Measurements from ENCODE around the gene EFCC1.

Gene EFCC1

GRCh38 chr3:129016356-129016719, 15.2 kb downstream of the EFCC1 start:
- no peak for FAIRE-seq

DNA sequence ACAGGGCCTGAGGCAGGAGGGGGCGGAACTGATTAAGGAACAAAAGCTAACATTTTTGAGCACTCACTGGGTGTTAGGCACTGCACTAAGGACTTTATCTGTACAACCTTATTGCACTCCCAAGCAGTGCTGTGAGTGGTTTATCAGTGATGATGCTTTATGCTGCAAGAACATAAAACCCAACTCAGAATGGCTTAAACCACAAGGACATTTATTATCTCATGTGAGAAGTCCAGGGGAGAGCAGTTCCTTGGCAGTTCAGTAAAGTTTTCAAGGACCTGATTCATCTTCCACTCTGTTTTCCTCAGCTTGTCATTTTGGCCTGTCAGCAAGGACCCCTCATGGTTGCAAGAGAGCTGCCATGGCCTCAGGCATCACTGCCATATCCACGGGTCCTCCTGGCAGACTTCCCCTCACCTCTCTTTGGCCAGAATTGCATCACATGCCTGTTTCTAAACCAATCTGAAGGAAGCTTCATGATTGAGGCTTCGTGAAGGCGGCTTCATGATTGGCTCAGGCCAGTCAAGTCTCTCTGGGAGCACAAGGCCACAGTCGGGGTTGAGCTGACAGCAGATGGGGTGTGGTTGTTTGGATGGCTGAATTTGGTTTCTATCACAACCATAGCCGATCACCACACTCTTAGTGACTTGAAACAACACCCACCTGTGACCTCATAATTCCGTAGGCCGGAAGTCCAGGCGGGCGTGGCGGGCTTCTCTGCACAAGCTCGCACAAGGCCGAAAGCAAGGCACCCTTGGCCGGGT, 15.8 kb downstream of the EFCC1 start:
- no peak for FAIRE-seq

DNA sequence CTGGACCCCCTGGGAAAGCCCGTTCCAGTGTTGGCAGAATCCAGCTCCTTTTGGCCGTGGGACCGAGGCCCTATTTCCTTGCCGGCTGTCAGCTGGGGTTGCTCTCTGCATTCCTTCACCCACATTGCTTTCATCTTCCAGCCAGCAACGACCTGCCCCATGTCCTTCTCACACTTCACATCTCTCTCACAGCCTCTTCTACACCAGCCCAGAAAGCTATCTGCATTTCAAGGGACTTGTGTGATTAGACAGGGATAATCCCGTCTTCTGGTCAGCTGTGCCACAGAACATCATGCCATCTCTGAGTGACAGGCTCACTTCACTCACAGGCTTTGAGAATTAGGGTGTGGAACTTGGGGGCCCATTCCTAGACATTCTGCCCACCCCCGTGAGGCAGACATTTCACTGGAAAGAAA, 16.4 kb downstream of the EFCC1 start:
- no peak for FAIRE-seq

DNA sequence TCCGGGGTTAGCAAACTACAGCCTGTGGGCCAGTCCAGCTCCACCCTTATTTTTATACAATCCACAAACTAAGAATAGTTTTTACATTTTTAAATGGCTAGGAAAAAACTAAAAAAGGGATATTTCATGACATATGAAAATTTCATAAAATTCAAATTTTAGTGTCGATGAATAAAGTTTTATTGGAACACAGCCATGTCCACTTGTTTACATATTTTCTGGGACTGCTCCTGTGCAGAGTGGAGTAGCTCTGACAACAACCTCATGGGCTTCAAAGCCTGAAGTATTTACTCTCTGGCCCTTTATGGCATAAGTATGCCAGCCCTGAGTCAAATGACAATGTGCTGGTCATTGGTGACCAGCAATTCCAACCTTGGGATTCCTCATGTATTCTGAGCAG, 17.2 kb downstream of the EFCC1 start:
- no peak for FAIRE-seq

- FAIRE-seq, result no peak
Measured at GRCh38 chr3:129018751-129019150, 17.6 kb downstream of the EFCC1 start.

DNA sequence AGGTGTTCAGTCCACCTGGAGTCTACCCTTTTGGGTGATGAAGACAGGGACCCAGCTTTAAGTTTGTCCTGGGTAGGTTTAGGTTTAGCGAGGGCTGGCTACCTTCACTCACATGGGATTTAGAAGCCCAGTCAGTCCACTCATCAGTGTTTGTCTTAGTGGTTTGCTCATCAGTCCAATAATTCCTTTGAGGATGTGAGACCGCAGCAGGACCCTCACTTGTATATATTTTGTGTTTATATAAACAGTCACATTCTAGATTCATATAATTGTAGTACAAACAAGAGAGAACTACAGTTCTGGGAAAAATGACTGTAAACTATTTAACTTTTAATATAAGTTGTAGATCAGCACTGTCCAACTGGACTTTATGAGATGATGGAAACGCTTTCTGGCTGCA, 18.2 kb downstream of the EFCC1 start:
- no peak for FAIRE-seq

DNA sequence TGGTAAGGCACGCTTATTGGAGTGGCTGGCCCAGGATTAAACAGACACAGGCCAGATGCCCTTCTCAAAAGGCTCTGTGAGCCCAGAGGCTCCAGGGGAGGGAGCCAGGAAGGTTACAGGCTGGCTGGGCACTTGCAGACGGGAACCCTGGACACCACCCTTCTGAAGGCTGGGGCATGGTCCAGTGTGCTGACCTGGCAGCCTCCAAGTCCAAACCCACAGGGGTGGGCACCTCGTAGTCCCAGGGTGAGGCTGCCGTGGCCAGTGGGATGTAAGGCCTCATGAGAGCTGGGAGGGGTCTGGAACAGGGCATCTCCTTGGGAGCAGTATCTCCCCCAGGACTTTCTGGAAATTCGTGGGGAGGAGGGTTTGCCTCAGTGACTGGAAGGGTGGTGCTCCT, 19.6 kb downstream of the EFCC1 start:
- no peak for FAIRE-seq

GRCh38 chr3:129021140-129021551, 20.0 kb downstream of the EFCC1 start:
- FAIRE-seq, result no peak

DNA sequence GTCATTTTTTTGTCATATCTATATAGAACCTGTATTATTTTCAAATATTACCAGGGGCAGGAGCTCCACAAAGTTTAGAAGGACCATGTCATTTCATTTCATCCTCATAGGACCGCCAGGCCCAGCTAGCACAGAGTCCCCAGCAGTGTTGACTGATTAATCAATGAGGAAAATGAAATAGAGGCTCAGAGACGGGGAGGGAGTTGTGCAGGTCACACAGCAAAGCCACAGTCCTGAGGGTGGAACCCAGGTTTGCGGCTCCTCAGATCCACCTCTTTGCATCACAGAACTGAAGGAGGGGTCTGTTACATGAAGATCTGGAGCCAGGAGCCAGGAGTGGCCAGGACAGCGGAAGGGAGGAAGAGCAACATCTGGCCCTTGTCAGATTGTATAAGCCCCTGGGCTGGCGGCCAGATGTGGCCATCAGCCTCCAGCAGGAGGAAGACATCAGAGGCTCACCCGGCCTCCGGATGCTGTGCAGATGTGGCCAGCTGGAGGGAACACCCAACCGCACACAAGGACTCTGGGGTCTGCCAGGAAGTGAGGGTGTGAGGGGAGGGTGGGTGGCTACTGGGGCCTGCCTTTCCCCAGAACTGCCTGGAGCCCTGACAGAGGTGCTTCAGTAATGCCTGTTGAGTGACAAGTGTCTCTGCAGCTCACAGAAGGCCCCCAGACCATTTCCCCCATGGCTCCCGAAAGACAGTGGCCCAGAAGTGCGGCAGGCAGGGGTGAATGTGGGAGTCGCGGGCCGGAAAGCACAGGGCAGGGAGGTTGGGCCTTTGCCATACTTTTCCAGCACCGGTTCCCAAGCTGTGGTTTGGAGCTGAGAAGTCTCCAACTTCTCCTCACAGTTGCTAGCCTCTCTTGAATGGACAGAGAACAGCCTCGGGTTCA, 21.3 kb downstream of the EFCC1 start:
- FAIRE-seq, result no peak

DNA sequence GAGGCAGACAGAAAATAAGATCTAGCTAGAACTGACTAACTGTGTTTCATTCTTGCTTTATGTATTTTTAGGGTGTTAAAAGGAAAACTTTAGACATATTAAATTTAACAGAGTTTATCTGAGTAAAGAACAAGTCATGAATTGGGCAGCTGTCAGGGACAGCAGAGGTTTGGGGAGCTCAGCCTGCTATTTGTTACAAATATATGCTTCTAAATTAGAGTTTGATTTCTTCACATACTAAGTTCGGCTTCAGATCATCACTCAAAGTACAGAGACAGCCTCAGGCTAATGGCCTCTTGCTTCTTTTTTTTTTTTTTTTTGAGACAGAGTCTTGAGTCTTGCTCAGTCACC, 21.9 kb downstream of the EFCC1 start:
- FAIRE-seq, result no peak

GRCh38 chr3:129023909-129024308, 22.8 kb downstream of the EFCC1 start:
- no peak for FAIRE-seq

DNA sequence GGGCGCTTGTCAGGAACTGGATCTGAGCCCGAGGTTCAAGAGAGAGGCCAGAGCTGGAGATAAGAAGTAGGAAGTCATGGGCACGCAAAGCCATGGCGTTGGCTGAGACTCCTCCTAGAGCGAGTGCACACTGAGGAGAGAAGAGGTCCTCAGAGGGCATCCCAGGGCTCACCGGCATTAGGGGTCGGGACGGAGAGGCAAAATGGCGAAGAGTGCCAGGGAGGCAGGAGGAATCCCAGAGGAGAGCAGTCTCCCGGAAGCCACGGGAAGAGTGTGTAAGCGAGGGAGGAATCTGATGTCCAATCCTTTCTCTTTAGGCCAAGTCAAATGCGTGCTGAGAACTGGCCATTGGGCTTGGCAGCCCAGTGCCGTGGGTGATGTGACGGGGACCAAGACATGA, 24.0 kb downstream of the EFCC1 start:
- no peak for FAIRE-seq

DNA sequence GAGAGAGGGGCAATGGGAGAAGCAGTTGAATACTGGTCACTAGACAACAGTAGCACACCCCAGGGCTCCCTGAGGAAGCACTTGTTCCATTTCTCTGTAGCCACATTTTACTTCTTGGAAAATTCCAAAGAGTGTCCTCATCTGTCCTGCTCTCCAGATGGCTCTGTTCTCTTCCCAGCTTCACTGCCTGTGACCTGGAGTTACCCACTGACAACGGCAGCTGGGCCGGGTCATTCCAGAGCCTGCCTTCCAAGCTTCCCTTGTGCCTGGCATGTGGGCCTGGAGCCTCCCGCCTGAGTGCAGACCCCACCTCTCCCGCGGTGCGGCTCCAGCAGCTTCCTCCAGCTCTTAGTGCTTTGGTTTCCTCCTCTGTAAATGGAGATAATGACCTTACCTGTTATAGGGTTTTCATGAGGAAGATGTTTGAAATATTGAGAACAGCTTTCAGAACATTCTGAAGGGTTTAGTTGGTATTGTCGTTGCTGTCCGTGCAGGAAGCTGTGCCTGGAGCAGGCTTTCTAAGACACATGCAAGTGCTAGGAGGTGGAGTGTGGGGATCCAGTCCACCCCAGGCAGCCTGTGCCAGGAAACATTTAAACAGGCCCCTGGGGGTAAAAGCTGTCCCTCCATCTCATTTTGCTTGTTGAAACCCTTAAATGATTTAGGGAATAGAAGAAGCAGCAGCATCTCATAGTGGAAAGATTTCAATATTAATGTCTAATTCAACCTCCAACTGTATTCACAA, 24.8 kb downstream of the EFCC1 start:
- no peak for FAIRE-seq

DNA sequence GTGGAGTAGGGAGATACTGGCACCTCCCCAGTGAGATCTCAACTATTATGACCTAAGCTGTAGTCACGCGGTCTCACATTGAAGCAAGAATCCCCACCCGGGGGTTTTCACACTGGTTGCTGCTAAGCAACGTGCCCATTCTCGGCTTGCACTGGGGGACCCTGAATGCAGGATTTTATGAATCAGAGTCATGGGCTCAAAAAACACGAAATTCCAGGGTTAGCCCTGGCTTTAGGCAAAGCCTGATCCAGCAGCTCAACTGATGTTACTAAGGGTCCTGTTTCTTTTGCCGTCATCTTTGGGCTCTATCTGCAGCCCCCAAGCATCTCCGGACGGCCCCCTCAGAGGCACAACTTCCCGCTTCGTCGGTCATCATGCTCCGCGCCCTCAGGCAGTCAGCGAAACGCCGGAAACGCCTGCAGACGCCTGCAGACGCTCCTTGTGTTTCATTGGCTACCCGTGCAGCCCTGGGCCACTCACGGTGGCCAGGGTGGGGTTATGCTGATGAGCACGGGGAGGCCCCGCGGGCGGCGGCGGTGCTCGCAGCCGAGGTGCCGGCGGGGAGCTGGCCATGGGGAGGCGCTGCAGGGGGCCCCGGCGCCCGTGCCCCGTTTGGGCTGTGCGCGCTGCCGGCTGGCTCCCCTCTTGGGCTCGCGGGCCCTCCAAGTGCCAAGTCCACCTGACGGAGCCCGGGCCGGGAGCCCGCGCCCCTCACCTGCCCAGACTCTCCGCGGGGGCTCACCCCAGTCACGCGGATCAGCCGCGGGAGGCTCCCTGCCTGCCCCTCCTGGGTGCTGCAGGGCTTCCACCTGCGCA, 25.8 kb downstream of the EFCC1 start:
- FAIRE-seq, result no peak

DNA sequence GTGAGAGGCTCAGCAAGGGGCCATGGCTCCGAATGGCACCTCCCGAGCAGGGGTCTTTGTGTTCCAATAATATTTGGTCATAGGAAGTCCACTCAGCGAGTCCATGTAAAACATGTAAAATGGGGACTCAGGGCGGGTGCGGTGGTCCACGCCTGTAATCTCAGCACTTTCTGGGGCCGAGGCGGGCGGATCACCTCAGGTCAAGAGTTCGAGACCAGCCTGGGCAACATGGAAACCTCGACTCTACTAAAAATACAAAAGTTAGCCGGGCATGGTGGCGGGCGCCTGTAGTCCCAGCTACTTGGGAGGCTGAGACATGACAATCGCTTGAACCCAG, 26.4 kb downstream of the EFCC1 start:
- no peak for FAIRE-seq

DNA sequence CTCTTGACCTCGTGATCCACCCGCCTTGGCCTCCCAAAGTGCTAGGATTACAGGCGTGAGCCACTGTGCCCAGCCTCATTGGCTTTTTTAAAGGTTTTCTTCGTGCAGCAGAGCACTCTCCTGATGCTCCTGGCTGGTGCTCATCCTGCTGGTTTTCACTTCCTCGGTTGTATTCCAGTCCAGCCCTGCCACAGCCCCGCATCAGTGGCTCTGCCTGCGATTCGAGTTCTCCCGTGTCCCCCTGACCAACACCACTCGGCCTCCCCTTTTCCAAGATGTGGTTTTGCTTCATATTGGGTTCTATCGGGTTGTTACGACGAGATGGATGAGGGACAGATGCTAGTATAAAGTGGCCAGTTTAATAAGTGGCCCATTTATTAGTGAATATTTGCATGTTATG, 27.8 kb downstream of the EFCC1 start:
- FAIRE-seq, result no peak

DNA sequence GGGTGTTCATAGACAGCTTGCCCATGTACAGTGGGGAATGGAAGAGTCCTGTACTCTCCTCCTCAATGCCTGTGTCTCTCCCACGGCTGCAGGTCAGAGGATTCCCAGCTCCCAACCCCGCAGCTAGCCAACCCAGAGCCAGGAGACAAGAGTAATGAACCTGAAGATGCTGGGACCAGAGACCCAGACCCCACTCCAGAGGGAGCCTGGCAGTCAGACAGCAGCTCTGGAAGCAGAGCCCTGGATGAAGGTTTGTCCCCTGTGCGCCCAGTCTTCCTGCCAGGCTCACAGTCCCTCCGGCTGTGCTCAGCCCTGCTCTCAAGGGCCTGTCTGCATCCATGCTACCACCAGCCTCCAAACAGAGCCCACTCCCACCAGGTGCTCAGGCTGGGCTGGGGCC, 29.5 kb downstream of the EFCC1 start:
- FAIRE-seq, result no peak

DNA sequence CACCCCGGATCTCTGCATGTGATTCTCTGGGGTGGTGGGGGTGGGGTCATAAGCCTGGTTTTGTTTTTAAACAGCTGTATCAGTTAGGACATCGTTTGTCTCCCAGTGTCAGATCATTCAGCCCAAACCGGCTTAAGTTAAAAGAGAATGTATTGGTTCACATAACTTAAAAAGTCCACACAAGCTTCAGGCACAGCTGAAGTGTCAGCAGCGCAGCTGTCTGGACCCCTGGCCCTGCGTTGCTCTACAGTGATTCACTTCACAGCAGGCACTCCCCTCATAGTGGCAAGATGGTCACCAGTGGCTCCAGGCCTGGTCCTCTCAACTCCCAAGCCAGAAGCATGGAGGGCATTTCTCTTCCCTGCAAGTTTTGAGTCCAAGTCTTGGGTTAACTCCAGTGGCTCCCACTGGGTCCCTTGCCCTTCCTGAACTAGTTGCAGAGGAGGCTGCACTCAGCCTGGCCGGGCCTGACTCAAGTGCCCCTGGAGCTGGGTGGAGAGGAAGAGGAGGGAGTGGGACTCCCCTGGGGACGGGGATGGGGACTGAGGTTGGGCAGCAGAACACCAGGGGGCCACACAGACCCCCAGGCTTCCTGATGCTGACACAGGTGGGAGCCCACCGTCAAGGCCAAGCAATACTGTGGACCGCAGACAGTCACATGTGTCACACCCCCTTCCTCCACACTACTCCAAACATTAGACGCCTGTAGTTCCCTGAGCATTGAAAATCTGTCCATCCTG, 30.5 kb downstream of the EFCC1 start:
- no peak for FAIRE-seq

GRCh38 chr3:129032716-129033115, 31.6 kb downstream of the EFCC1 start:
- FAIRE-seq, result no peak

- no peak for FAIRE-seq
Measured at GRCh38 chr3:129033151-129033550, 32.0 kb downstream of the EFCC1 start.

DNA sequence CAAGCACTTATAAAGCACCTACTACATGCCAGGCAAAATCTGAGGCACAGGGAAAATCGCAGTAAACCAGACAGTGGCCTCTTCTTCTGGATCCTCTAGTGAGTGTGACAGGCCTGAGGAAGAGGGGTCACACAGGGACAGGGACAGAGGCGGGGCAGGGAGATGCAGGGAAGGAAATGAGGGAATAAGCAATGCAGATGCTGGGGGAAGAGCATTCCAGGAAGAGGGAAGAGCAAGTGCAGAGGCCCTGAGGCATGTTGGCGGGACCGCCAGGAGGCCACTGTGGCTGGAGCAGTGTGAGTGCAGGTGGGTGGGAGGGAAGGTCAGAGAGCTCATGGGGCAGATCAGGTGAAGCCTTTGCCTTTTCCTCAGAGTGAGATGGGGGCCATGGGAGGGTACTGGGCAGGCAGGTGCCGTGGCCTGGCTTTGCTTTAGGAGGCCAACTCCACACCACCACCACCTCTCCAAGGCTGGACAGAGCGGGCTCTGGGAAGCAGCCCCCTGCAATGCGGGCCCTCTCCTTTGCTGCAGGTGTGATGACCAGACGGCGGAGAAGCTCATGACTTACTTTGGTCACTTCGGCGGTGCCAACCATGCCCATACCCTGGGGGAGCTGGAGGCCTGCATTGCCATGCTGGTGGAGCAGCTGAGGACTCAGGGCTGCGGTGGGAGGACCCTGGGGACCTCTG, 32.7 kb downstream of the EFCC1 start:
- FAIRE-seq, result no peak
